Prostate gland (tissue), 2 donors: ENCODE results near the gene FBXW7. TPM values are rescaled to one million over a fixed set of nuclear protein-coding genes. Genes with fewer than 3 reads are reported as not detected.

Source experiments
- DNase-seq: peaks from one replicate; pipeline ENCODE4 v3.0.0-alpha.2; 2019; ENCODE audit warnings: low spot score
- H3K27ac ChIP-seq, 2 donors: fragments of 200-600 bp; sonication (generic); 2 replicates each; pipeline ENCODE4 v1.5.1; 2017 to 2019
- H3K27me3 ChIP-seq: fragments of 200-600 bp; sonication (generic); replicated peaks from 2 replicates; pipeline ENCODE4 v1.5.1; 2019; ENCODE audit not compliant: insufficient read depth
- H3K36me3 ChIP-seq, 2 donors: fragments of 200-600 bp; sonication (generic); 1 replicate in 1 of 2; 2 replicates in 1 of 2; pipeline versions ENCODE4 v1.5.1 to v1.8.1; 2017 to 2019
- H3K4me1 ChIP-seq: fragments of 200-600 bp; sonication (generic); replicated peaks from 2 replicates; pipeline ENCODE4 v1.5.1; 2019
- H3K4me3 ChIP-seq, 2 donors: fragments of 200-600 bp; sonication (generic); 2 replicates each; pipeline ENCODE4 v1.5.1; 2017 to 2019
- H3K9me3 ChIP-seq: fragments of 200-600 bp; sonication (generic); 2 replicates; pipeline ENCODE4 v1.5.1; 2017
- CTCF ChIP-seq, 4 experiments: fragments of 200-600 bp in 2 of 4; fragments of 450-650 bp in 2 of 4; sonication (generic) in 2 of 4; IDR thresholded peaks; 1 replicate in 3 of 4; 2 replicates in 1 of 4; pipeline ENCODE4 v1.5.1; 2016 to 2019; ENCODE audit warnings: antibody characterized with exemption in 4 of 4, mild to moderate bottlenecking in 2 of 4, moderate library complexity in 2 of 4
- POLR2A ChIP-seq: fragments of 450-650 bp; IDR thresholded peaks from one replicate; pipeline ENCODE4 v1.6.1; 2016; ENCODE audit warnings: antibody characterized with exemption, mild to moderate bottlenecking
- POLR2AphosphoS5 ChIP-seq: sonication (generic); formaldehyde crosslinking; IDR thresholded peaks from one replicate; pipeline ENCODE4 v1.6.1; 2017; ENCODE audit warnings: antibody characterized with exemption
- WGBS: methylation state at CpG from one replicate; pipeline ENCODE4 v1.1.5; 2018; 5-methylcytosine and 5-hydroxymethylcytosine counted together
- intact Hi-C: fragments of 100-400 bp; cut with DNase I; formaldehyde crosslinking; loops from one replicate; pipeline ENCODE4 v1.14.2; 2022
- total RNA-seq, 2 donors: library from RNA; depleted of rRNA; stranded (reverse); fragments of >200 nt; gene quantifications; one replicate each; pipeline ENCODE4 v1.1.0, GENCODE V29; 2016

The FBXW7 gene
- total RNA-seq, 2 donors from 2014 or later = 21.8 to 24.9 TPM

- no peak overlapping the region for H3K27ac ChIP-seq
- no peaks in the 10 kb centered on the region for H3K9me3 ChIP-seq
- intact Hi-C loops = no loop called here
- no peak for TF ChIP-seq POLR2A
- no peak for TF ChIP-seq POLR2AphosphoS5
- H3K4me1 ChIP-seq = no peaks in the 10 kb centered on the region
- DNase-seq = no peak
- no peaks in the 10 kb centered on the region for H3K27me3 ChIP-seq
- H3K4me3 ChIP-seq = no peak overlapping the region
- WGBS = 62% methylated on average over 3 of the region's 3 CpGs
- H3K36me3 ChIP-seq = no peaks in the 10 kb centered on the region
These were observed 201.0 kb downstream of the FBXW7 start for GRCh38 chr4:152334931-152335330.

- intact Hi-C loops = no loop called here
- TF ChIP-seq CTCF (IDR thresholded peaks at IDR 0.05) = no peak
- no peak for TF ChIP-seq POLR2A
- no peak for TF ChIP-seq POLR2AphosphoS5
- H3K27ac ChIP-seq = no peak overlapping the region
- WGBS = 83% methylated on average over 2 of the region's 2 CpGs
- H3K36me3 ChIP-seq = no peaks in the 10 kb centered on the region
- H3K27me3 ChIP-seq = no peaks in the 10 kb centered on the region
- H3K9me3 ChIP-seq = no peaks in the 10 kb centered on the region
- H3K4me1 ChIP-seq = no peaks in the 10 kb centered on the region
- H3K4me3 ChIP-seq = no peak overlapping the region
- DNase-seq = no peak
These were observed 204.8 kb downstream of the FBXW7 start for GRCh38 chr4:152331042-152331441.

DNA sequence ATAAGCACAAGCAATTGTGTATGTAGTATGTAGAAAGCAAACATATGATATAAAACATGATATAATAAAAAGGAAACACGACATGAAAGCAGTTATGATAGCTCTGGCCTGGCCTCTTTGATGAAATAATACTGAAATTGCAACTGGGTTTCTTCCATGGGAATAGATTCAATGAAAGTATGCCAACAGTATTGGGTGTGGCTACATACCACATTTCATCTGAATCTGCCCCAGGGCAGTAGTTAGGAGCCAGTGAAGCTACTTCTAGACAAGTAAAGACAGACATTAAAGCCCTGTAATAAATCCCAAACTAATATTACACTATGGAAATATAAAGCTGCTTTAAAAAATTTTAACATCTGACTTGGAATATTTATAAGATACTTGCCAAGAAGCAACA is 207.3 kb downstream of the FBXW7 start:
- Histone ChIP-seq H3K9me3 (no peaks in the 10 kb centered on the region), H3K27ac (no peak overlapping the region), H3K4me1 (no peaks in the 10 kb centered on the region), H3K27me3 (no peaks in the 10 kb centered on the region), H3K36me3 (no peaks in the 10 kb centered on the region), H3K4me3 (no peak overlapping the region)
- DNase-seq = peak; percentile 9
- intact Hi-C loops = no loop called here
- TF ChIP-seq POLR2A = no peak
- no peak for TF ChIP-seq CTCF (IDR thresholded peaks at IDR 0.05)
- TF ChIP-seq POLR2AphosphoS5 = no peak
- 50% methylated on average over 1 of the region's 1 CpG for WGBS

- no peaks in the 10 kb centered on the region for H3K4me1 ChIP-seq
- TF ChIP-seq POLR2A (no peak), POLR2AphosphoS5 (no peak), CTCF (IDR thresholded peaks at IDR 0.05) (no peak)
- intact Hi-C loops = no loop called here
- H3K4me3 ChIP-seq = no peak overlapping the region
- H3K27me3 ChIP-seq = no peaks in the 10 kb centered on the region
- H3K27ac ChIP-seq = no peak overlapping the region
- H3K36me3 ChIP-seq = no peaks in the 10 kb centered on the region
- no peak for DNase-seq
- no peaks in the 10 kb centered on the region for H3K9me3 ChIP-seq
- WGBS = 91% methylated on average over 6 of the region's 6 CpGs
These were observed 208.1 kb downstream of the FBXW7 start for GRCh38 chr4:152327606-152328453.

- Histone ChIP-seq H3K27ac (no peak overlapping the region), H3K9me3 (no peaks in the 10 kb centered on the region), H3K36me3 (no peaks in the 10 kb centered on the region), H3K4me1 (no peaks in the 10 kb centered on the region), H3K4me3 (no peak overlapping the region), H3K27me3 (no peaks in the 10 kb centered on the region)
- intact Hi-C loops = no loop called here
- 71% methylated on average over 5 of the region's 5 CpGs for WGBS
- no peak for TF ChIP-seq CTCF (IDR thresholded peaks at IDR 0.05)
- TF ChIP-seq POLR2AphosphoS5 = no peak
- TF ChIP-seq POLR2A = no peak
- no peak for DNase-seq
These were observed 210.1 kb downstream of the FBXW7 start for GRCh38 chr4:152325831-152326230.
